Ectodermal cell (in vitro differentiated cells): Measurements from ENCODE around the gene FAM149B1.

Experiments
- H3K27ac ChIP-seq: 2 replicates; pipeline ENCODE4 v1.7.0; 2013; ENCODE audit warnings: mild to moderate bottlenecking, low read depth, low read length; ENCODE audit not compliant: insufficient read depth, poor library complexity, severe bottlenecking
- H3K27me3 ChIP-seq: 2 replicates; pipeline ENCODE4 v1.7.0; 2013; ENCODE audit warnings: mild to moderate bottlenecking, low read length; ENCODE audit not compliant: insufficient read depth, control insufficient read depth, poor library complexity, severe bottlenecking
- H3K36me3 ChIP-seq: one replicate; pipeline ENCODE4 v1.7.0; 2013; ENCODE audit warnings: low read length; ENCODE audit not compliant: control insufficient read depth, insufficient read depth
- H3K4me1 ChIP-seq: one replicate; pipeline ENCODE4 v1.7.0; 2013; ENCODE audit warnings: low read length; ENCODE audit not compliant: control insufficient read depth, insufficient read depth
- H3K4me3 ChIP-seq: 2 replicates; pipeline ENCODE4 v1.7.0; 2013; ENCODE audit warnings: low read depth, low read length, control low read depth; ENCODE audit not compliant: insufficient read depth
- H3K9me3 ChIP-seq: 2 replicates; pipeline ENCODE4 v1.7.0; 2013; ENCODE audit warnings: mild to moderate bottlenecking, low read length, moderate library complexity; ENCODE audit not compliant: control insufficient read depth
- WGBS, 2 experiments: methylation state at CpG; one replicate each; pipeline ENCODE4 v1.1.7; 2013; ENCODE audit warnings: missing lambda C conversion rate in 2 of 2; 5-methylcytosine and 5-hydroxymethylcytosine counted together

FAM149B1 gene

GRCh38 chr10:73262880-73263555 is 95.1 kb downstream of the FAM149B1 start:
- no peaks in the 10 kb centered on the region for H3K4me1 ChIP-seq
- H3K36me3 ChIP-seq: no peaks in the 10 kb centered on the region
- WGBS, 2 experiments: 74 to 75% methylated on average over 5 of the region's 5 CpGs
- no peak overlapping the region for H3K4me3 ChIP-seq
- H3K9me3 ChIP-seq: no peaks in the 10 kb centered on the region
- H3K27ac ChIP-seq: no peak overlapping the region
- no peaks in the 10 kb centered on the region for H3K27me3 ChIP-seq

- Histone ChIP-seq H3K4me3 (no peak overlapping the region), H3K9me3 (no peaks in the 10 kb centered on the region), H3K27ac (no peak overlapping the region), H3K36me3 (no peaks in the 10 kb centered on the region), H3K4me1 (no peaks in the 10 kb centered on the region), H3K27me3 (no peaks in the 10 kb centered on the region)
- 21 to 64% methylated on average over 1 of the region's 1 CpG for WGBS, 2 experiments
Observed at GRCh38 chr10:73263693-73264347, 95.9 kb downstream of the FAM149B1 start.

- WGBS, 2 experiments: 81 to 93% methylated on average over 2 of the region's 2 CpGs
- no peaks in the 10 kb centered on the region for H3K9me3 ChIP-seq
- no peaks in the 10 kb centered on the region for H3K4me1 ChIP-seq
- no peaks in the 10 kb centered on the region for H3K27me3 ChIP-seq
- no peak overlapping the region for H3K27ac ChIP-seq
- H3K36me3 ChIP-seq: no peaks in the 10 kb centered on the region
- no peak overlapping the region for H3K4me3 ChIP-seq
Observed at GRCh38 chr10:73264423-73264822, 96.5 kb downstream of the FAM149B1 start.

DNA sequence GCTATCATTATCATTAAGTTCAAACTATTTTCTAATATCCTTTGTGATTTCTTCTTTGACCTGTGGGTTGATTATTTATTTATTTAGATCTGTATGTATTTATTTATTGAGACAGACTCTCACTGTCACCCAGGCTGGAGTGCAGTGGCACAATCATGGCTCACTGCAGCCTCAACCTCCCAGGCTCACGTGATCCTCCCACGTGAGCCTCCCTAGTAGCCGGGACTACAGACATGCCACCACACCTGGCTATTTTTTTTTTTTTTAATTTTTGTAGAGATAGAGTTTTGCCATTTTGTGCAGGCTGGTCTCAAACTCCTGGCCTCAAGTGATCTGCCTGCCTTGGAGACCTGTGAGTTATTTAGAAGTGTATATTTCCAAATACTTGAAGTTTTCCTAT is 113.2 kb downstream of the FAM149B1 start:
- H3K4me3 ChIP-seq: no peak overlapping the region
- no peaks in the 10 kb centered on the region for H3K36me3 ChIP-seq
- 86 to 98% methylated on average over 3 of the region's 3 CpGs for WGBS, 2 experiments
- H3K4me1 ChIP-seq: no peaks in the 10 kb centered on the region
- H3K27ac ChIP-seq: no peak overlapping the region
- H3K9me3 ChIP-seq: no peaks in the 10 kb centered on the region
- no peaks in the 10 kb centered on the region for H3K27me3 ChIP-seq

- no peaks in the 10 kb centered on the region for H3K9me3 ChIP-seq
- H3K4me1 ChIP-seq: no peaks in the 10 kb centered on the region
- H3K36me3 ChIP-seq: no peaks in the 10 kb centered on the region
- 100% methylated on average over 1 of the region's 1 CpG; no CpG with 5 or more reads in 1 of the 2 experiments for WGBS, 2 experiments
- H3K4me3 ChIP-seq: no peak overlapping the region
- H3K27me3 ChIP-seq: no peaks in the 10 kb centered on the region
- H3K27ac ChIP-seq: no peak overlapping the region
Observed at GRCh38 chr10:73287441-73287840, 119.5 kb downstream of the FAM149B1 start.

GRCh38 chr10:73289958-73290357 is 122.0 kb downstream of the FAM149B1 start:
- Histone ChIP-seq H3K27ac (no peak overlapping the region), H3K4me1 (no peaks in the 10 kb centered on the region), H3K27me3 (no peaks in the 10 kb centered on the region), H3K9me3 (no peaks in the 10 kb centered on the region), H3K36me3 (no peaks in the 10 kb centered on the region), H3K4me3 (no peak overlapping the region)
- WGBS, 2 experiments: 100% methylated on average over 1 of the region's 1 CpG; no CpG with 5 or more reads in 1 of the 2 experiments

DNA sequence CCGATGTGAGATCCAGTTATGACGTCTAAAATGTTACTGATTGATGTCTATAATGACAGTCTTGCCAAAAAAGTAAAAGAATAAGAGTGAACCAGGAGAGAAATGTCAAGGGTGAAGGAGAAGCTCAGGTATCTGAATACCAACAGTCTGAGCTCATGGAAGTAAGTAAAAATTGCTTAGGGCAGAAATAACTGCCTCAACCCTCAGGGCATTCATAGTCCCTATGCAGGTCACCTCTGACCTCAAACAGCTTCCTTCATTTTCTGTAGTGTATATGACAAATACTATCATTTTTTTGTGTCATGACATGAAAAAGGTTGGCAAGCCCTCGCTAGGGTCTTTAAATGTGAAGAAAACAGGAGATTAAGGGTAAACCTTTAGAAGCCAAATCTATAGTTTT is 125.5 kb downstream of the FAM149B1 start:
- WGBS, 2 experiments: 82 to 84% methylated on average over 3 of the region's 3 CpGs
- Histone ChIP-seq H3K27ac (no peak overlapping the region), H3K9me3 (no peaks in the 10 kb centered on the region), H3K36me3 (no peaks in the 10 kb centered on the region), H3K4me3 (no peak overlapping the region), H3K27me3 (peaks cover 3% of the 10 kb centered on the region), H3K4me1 (no peaks in the 10 kb centered on the region)
